HAP-1 (cell line): ENCODE results near the gene LGALS4.
"Not testable (repeated sequence)": the region's sequence is repeated elsewhere in the genome, so short reads cannot be mapped to it uniquely, and the experiment has no call there.

Source experiments
- DNase-seq, 2 experiments: peaks; one replicate each; pipeline ENCODE4 v3.0.0-alpha.2; 2016 to 2020; ENCODE audit warnings: low spot score in 2 of 2
- H3K27me3 ChIP-seq: fragments of 250-450 bp; sonication (Bioruptor Pico); 2 replicates; pipeline ENCODE4 v1.5.1; 2020; ENCODE audit warnings: low read depth, mild to moderate bottlenecking, moderate library complexity
- H3K36me3 ChIP-seq: fragments of 250-450 bp; sonication (Bioruptor Pico); replicated peaks from 2 replicates; pipeline ENCODE4 v1.5.1; 2020; ENCODE audit warnings: mild to moderate bottlenecking
- H3K4me1 ChIP-seq: fragments of 250-450 bp; sonication (Bioruptor Pico); 2 replicates; pipeline ENCODE4 v1.5.1; 2020; ENCODE audit warnings: mild to moderate bottlenecking
- H3K4me3 ChIP-seq: fragments of 250-450 bp; sonication (Bioruptor Pico); 2 replicates; pipeline ENCODE4 v1.5.1; 2020; ENCODE audit warnings: mild to moderate bottlenecking, moderate library complexity
- H3K9me3 ChIP-seq: fragments of 250-450 bp; sonication (Bioruptor Pico); 2 replicates; pipeline ENCODE4 v1.5.1; 2020; ENCODE audit warnings: mild to moderate bottlenecking, moderate library complexity
- in situ Hi-C: fragments of 300-500 bp; cut with MboI; formaldehyde crosslinking; loops from 3 replicates; pipeline ENCODE4 v1.14.3; 2020; ENCODE audit warnings: low sequenced_read_pairs, inconsistent platforms, mixed read lengths

The LGALS4 gene

GRCh38 chr19:38812841-38813320, at the start of gene LGALS4:
TSS of gene LGALS4 (minus strand) at chr19:38812945. CDS start at chr19:38812886, 59 bp downstream.
- H3K27me3 ChIP-seq, result no peaks in the 10 kb centered on the region
- no peak within 1 kb of the TSS for H3K4me3 ChIP-seq
- H3K4me1 ChIP-seq, result 0 out of 2 replicates have a peak, but pooled peaks cover 3% of the 10 kb centered on the region
- H3K9me3 ChIP-seq, result no peaks in the 10 kb centered on the region
- in situ Hi-C loops, result no loop called here
- DNase-seq, result no peak
- H3K36me3 ChIP-seq, result peaks cover 7% of the 10 kb centered on the region

- no peak for DNase-seq
- Histone ChIP-seq H3K27me3 (no peaks in the 10 kb centered on the region), H3K4me3 (no peak overlapping the region), H3K9me3 (no peaks in the 10 kb centered on the region), H3K36me3 (no peaks in the 10 kb centered on the region), H3K4me1 (peaks cover 7% of the 10 kb centered on the region)
- in situ Hi-C loops, result no loop called here
Measured at GRCh38 chr19:38861368-38861767, 48.6 kb upstream of the LGALS4 start.

- in situ Hi-C loops, H3K27me3 ChIP-seq, H3K36me3 ChIP-seq, H3K9me3 ChIP-seq, DNase-seq, H3K4me1 ChIP-seq, H3K4me3 ChIP-seq: not testable (repeated sequence)
Measured at GRCh38 chr19:38859631-38860204, 47.0 kb upstream of the LGALS4 start.

- H3K9me3 ChIP-seq, result no peaks in the 10 kb centered on the region
- H3K36me3 ChIP-seq, result no peaks in the 10 kb centered on the region
- no peaks in the 10 kb centered on the region for H3K4me1 ChIP-seq
- DNase-seq, result no peak
- H3K27me3 ChIP-seq, result no peaks in the 10 kb centered on the region
- H3K4me3 ChIP-seq, result no peak overlapping the region
- in situ Hi-C loops, result no loop called here
Measured at GRCh38 chr19:38856813-38857212, 44.1 kb upstream of the LGALS4 start.

- H3K27me3 ChIP-seq, H3K4me3 ChIP-seq, H3K9me3 ChIP-seq, in situ Hi-C loops, DNase-seq, H3K36me3 ChIP-seq, H3K4me1 ChIP-seq: not testable (repeated sequence)
Measured at GRCh38 chr19:38855751-38856150, 43.0 kb upstream of the LGALS4 start.

GRCh38 chr19:38854961-38855360, 42.2 kb upstream of the LGALS4 start:
- in situ Hi-C loops, result not testable (repeated sequence)
- H3K4me1 ChIP-seq, result peaks cover 11% of the 10 kb centered on the region

GRCh38 chr19:38853214-38853613, 40.5 kb upstream of the LGALS4 start:
- DNase-seq, result no peak
- H3K4me3 ChIP-seq, result peak overlapping the region; percentile 76
- H3K9me3 ChIP-seq, result no peaks in the 10 kb centered on the region
- no peaks in the 10 kb centered on the region for H3K27me3 ChIP-seq
- H3K4me1 ChIP-seq, result peaks cover 14% of the 10 kb centered on the region
- in situ Hi-C loops, result no loop called here
- H3K36me3 ChIP-seq, result peaks cover 13% of the 10 kb centered on the region

More at GRCh38 chr19:38854961-38855360, 42.2 kb upstream of the LGALS4 start:
- H3K36me3 ChIP-seq, DNase-seq, H3K4me3 ChIP-seq, H3K9me3 ChIP-seq, H3K27me3 ChIP-seq: not testable (repeated sequence)

GRCh38 chr19:38852231-38853044, 39.7 kb upstream of the LGALS4 start:
- H3K36me3 ChIP-seq, result peaks cover 21% of the 10 kb centered on the region
- in situ Hi-C loops, result no loop called here
- no peaks in the 10 kb centered on the region for H3K9me3 ChIP-seq
- H3K4me1 ChIP-seq, result peaks cover 22% of the 10 kb centered on the region
- peak overlapping the region; percentile 76 for H3K4me3 ChIP-seq
- no peaks in the 10 kb centered on the region for H3K27me3 ChIP-seq
- DNase-seq, result peak in 1 of 2 experiments; percentile 74

- in situ Hi-C loops, result no loop called here
- no peaks in the 10 kb centered on the region for H3K27me3 ChIP-seq
- no peaks in the 10 kb centered on the region for H3K9me3 ChIP-seq
- H3K4me1 ChIP-seq, result peaks cover 23% of the 10 kb centered on the region
- DNase-seq, result peak; percentile 91 to 95
- peaks cover 28% of the 10 kb centered on the region for H3K36me3 ChIP-seq
- H3K4me3 ChIP-seq, result peak overlapping the region; percentile 76
Measured at GRCh38 chr19:38851622-38852230, 39.0 kb upstream of the LGALS4 start.

- in situ Hi-C loops, result no loop called here
- Histone ChIP-seq H3K27me3 (no peaks in the 10 kb centered on the region), H3K36me3 (peaks cover 34% of the 10 kb centered on the region), H3K4me1 (peaks cover 23% of the 10 kb centered on the region), H3K9me3 (no peaks in the 10 kb centered on the region), H3K4me3 (peak overlapping the region; percentile 38)
- DNase-seq, result no peak
Measured at GRCh38 chr19:38850976-38851621, 38.4 kb upstream of the LGALS4 start.

GRCh38 chr19:38850436-38850975, 37.8 kb upstream of the LGALS4 start:
- in situ Hi-C loops, result no loop called here
- Histone ChIP-seq H3K4me1 (peaks cover 23% of the 10 kb centered on the region), H3K9me3 (no peaks in the 10 kb centered on the region), H3K4me3 (peak overlapping the region; percentile 38), H3K27me3 (no peaks in the 10 kb centered on the region), H3K36me3 (peaks cover 40% of the 10 kb centered on the region)
- no peak for DNase-seq

- peaks cover 23% of the 10 kb centered on the region for H3K4me1 ChIP-seq
- no peaks in the 10 kb centered on the region for H3K27me3 ChIP-seq
- H3K9me3 ChIP-seq, result no peaks in the 10 kb centered on the region
- peak; percentile 100 for DNase-seq
- in situ Hi-C loops, result no loop called here
- H3K4me3 ChIP-seq, result peak within 1 kb of the TSS; percentile 46
- H3K36me3 ChIP-seq, result peaks cover 46% of the 10 kb centered on the region
Measured at GRCh38 chr19:38849860-38850435, 37.2 kb upstream of the LGALS4 start, which contains the start of gene HNRNPL. TSS of gene HNRNPL (minus strand) at chr19:38849986. CDS start at chr19:38849966, 20 bp downstream.
